Endothelial cell of umbilical vein (primary cell): ENCODE results near the gene XKR8. TPM values are rescaled to one million over a fixed set of nuclear protein-coding genes. Genes with fewer than 3 reads are reported as not detected.

Source experiments
- BruUV-seq: library from RNA; stranded (reverse); fragments of 400-500 nt; replicated peaks from 2 replicates; lab custom pipeline; 2021; lab: Mats Ljungman, UMichigan
- CTCF ChIA-PET: fragments of 300-600, 350-600 bp; sonication (Branson Sonifier 250); formaldehyde crosslinking; loops from one replicate; lab custom pipeline; 2021; ENCODE audit warnings: antibody characterized with exemption, inconsistent platforms; lab: Charles Lee
- POLR2A ChIA-PET: fragments of 300-600, 350-600 bp; sonication (Branson Sonifier 250); formaldehyde crosslinking; loops from one replicate; lab custom pipeline; 2021; ENCODE audit warnings: antibody characterized with exemption, inconsistent platforms; lab: Charles Lee
- DNase-seq: peaks from one replicate; pipeline ENCODE4 v3.0.0-alpha.2; 2011; ENCODE audit warnings: low read depth, low spot score
- FAIRE-seq: peaks from 2 replicates; lab custom pipeline; 2011; peaks lifted over from hg19 to GRCh38; lab: Jason Lieb, UNC
- H2AFZ ChIP-seq: 2 replicates; pipeline ENCODE4 v1.6.0; 2012; ENCODE audit warnings: low read depth, low read length, control low read depth, inconsistent platforms
- H3K27ac ChIP-seq: 2 replicates; pipeline ENCODE4 v1.5.1; 2011; ENCODE audit warnings: low read depth, mild to moderate bottlenecking, control low read depth, low read length, moderate library complexity; ENCODE audit not compliant: insufficient read depth
- H3K27me3 ChIP-seq, 2 experiments: 2 replicates each; pipeline versions ENCODE4 v1.6.0 to v1.6.1; 2011; ENCODE audit warnings: low read length in 2 of 2, mixed read lengths in 1 of 2; ENCODE audit not compliant: control insufficient read depth in 2 of 2, insufficient read depth in 2 of 2
- H3K36me3 ChIP-seq, 2 experiments: 2 replicates in 1 of 2; 3 replicates in 1 of 2; pipeline ENCODE4 v1.5.1; 2011; ENCODE audit warnings: low read length in 2 of 2, mild to moderate bottlenecking in 1 of 2, moderate library complexity in 1 of 2; ENCODE audit not compliant: control insufficient read depth in 2 of 2, insufficient read depth in 2 of 2; ENCODE audit errors: extremely low read depth in 1 of 2
- H3K4me1 ChIP-seq: 3 replicates; pipeline ENCODE4 v1.5.1; 2011; ENCODE audit warnings: mild to moderate bottlenecking, low read length; ENCODE audit not compliant: control insufficient read depth, insufficient read depth; ENCODE audit errors: extremely low read depth
- H3K4me2 ChIP-seq: 2 replicates; pipeline ENCODE4 v1.6.1; 2011; ENCODE audit warnings: low read length, control low read depth, mixed read lengths; ENCODE audit not compliant: insufficient read depth
- H3K4me3 ChIP-seq, 3 experiments: fragments of 200-600 bp in 1 of 3; sonication (generic), shearing (Covaris generic) in 1 of 3; replicated peaks in 1 of 3; 2 replicates each; pipeline ENCODE4 v1.5.1; 2011 to 2016; ENCODE audit warnings: control low read depth in 3 of 3, low read length in 3 of 3, mild to moderate bottlenecking in 2 of 3, inconsistent platforms in 1 of 3, low read depth in 1 of 3, moderate library complexity in 1 of 3; ENCODE audit not compliant: insufficient read depth in 1 of 3
- H3K79me2 ChIP-seq: 2 replicates; pipeline ENCODE4 v1.6.0; 2012; ENCODE audit warnings: low read length, inconsistent platforms; ENCODE audit not compliant: control insufficient read depth, insufficient read depth
- H3K9ac ChIP-seq: replicated peaks from 2 replicates; pipeline ENCODE3; 2011; ENCODE audit warnings: low read length, control low read depth; ENCODE audit not compliant: insufficient read depth; ENCODE audit errors: extremely low read depth
- H3K9me1 ChIP-seq: replicated peaks from 3 replicates; pipeline ENCODE4 v1.6.0; 2011; ENCODE audit warnings: mild to moderate bottlenecking, low read length; ENCODE audit not compliant: control insufficient read depth, insufficient read depth; ENCODE audit errors: extremely low read depth
- H3K9me3 ChIP-seq: replicated peaks from 2 replicates; pipeline ENCODE4 v1.5.1; 2012; ENCODE audit warnings: low read length, inconsistent platforms; ENCODE audit not compliant: control insufficient read depth, insufficient read depth
- H4K20me1 ChIP-seq: replicated peaks from 2 replicates; pipeline ENCODE3; 2011; ENCODE audit warnings: mild to moderate bottlenecking, low read length; ENCODE audit not compliant: control insufficient read depth, insufficient read depth; ENCODE audit errors: extremely low read depth
- CTCF ChIP-seq, 2 donors: IDR thresholded peaks; 1 replicate in 1 of 2; 2 replicates in 1 of 2; pipeline ENCODE4 v1.5.1; 2011; ENCODE audit warnings: low read length in 2 of 2, mild to moderate bottlenecking in 2 of 2, moderate library complexity in 2 of 2, control low read depth in 1 of 2, inconsistent platforms in 1 of 2, low read depth in 1 of 2; ENCODE audit not compliant: insufficient read depth in 1 of 2; ENCODE audit errors: extremely low read depth in 1 of 2
- EZH2 ChIP-seq: IDR thresholded peaks from 2 replicates; pipeline ENCODE4 v1.6.1; 2012; ENCODE audit warnings: borderline replicate concordance, low read depth, mild to moderate bottlenecking, moderate library complexity, low read length, inconsistent platforms; ENCODE audit not compliant: severe bottlenecking
- FOS ChIP-seq: IDR thresholded peaks from 2 replicates; pipeline ENCODE4 v1.6.1; 2011; ENCODE audit warnings: mild to moderate bottlenecking, low read length, moderate library complexity, borderline replicate concordance; ENCODE audit not compliant: insufficient read depth
- GATA2 ChIP-seq: IDR thresholded peaks from 2 replicates; pipeline ENCODE4 v1.7.0; 2011; ENCODE audit warnings: low read depth, mild to moderate bottlenecking, moderate library complexity, mixed read lengths, low read length; ENCODE audit not compliant: insufficient read length, insufficient read depth
- JUN ChIP-seq: IDR thresholded peaks from 2 replicates; pipeline ENCODE4 v1.6.1; 2011; ENCODE audit warnings: borderline replicate concordance, low read depth; ENCODE audit not compliant: insufficient read length, insufficient read depth
- MAX ChIP-seq: IDR thresholded peaks from 2 replicates; pipeline ENCODE4 v1.6.1; 2011; ENCODE audit not compliant: insufficient read depth, insufficient read length
- MYC ChIP-seq: IDR thresholded peaks from one replicate; pipeline ENCODE4 v1.6.1; 2011; ENCODE audit warnings: mild to moderate bottlenecking, low read depth, low read length
- POLR2A ChIP-seq: IDR thresholded peaks from 2 replicates; pipeline ENCODE4 v1.6.1; 2012; ENCODE audit warnings: low read depth, mild to moderate bottlenecking, control low read depth, low read length
- POLR2AphosphoS5 ChIP-seq: IDR thresholded peaks from 2 replicates; pipeline ENCODE4 v1.6.1; 2012; ENCODE audit warnings: low read depth, mild to moderate bottlenecking, control low read depth, low read length, moderate library complexity; ENCODE audit not compliant: insufficient read depth
- dilution Hi-C: fragments of 300-500 bp; cut with MboI; formaldehyde crosslinking; loops from one replicate; pipeline ENCODE4 v1.15.0; 2019; ENCODE audit warnings: low sequenced_read_pairs; ENCODE audit not compliant: extremely low pct_ligation_motif_present
- intact Hi-C: fragments of 100-400 bp; cut with micrococcal nuclease; formaldehyde crosslinking; loops from one replicate; pipeline ENCODE4 v1.10.0; 2022
- polyA plus RNA-seq, 4 experiments: library from polyadenylated mRNA; depleted of rRNA in 3 of 4; stranded (reverse) in 3 of 4; unstranded in 1 of 4; fragments of >200 nt; gene quantifications; 2 replicates each; pipeline versions ENCODE4 v1.2.1 to v1.2.3, GENCODE V29; 2011 to 2012; ENCODE audit warnings: missing spikeins in 1 of 4
- total RNA-seq: library from RNA; stranded (reverse); gene quantifications from 2 replicates; pipeline ENCODE4 v1.2.3, GENCODE V29; 2021

Gene XKR8
- total and polyA plus RNA-seq, 2 donors (not counting 3 experiments of a cell fraction or from before 2014, with no cell fraction given): 10.0 to 13.1 TPM

- Histone ChIP-seq H2AFZ (no peak overlapping the region), H3K4me3 (no peak overlapping the region), H3K36me3 (no peaks in the 10 kb centered on the region), H3K27me3 (no peaks in the 10 kb centered on the region), H3K9me3 (no peaks in the 10 kb centered on the region), H3K9me1 (no peaks in the 10 kb centered on the region), H3K9ac (no peak overlapping the region), H3K4me2 (no peak overlapping the region), H3K79me2 (no peaks in the 10 kb centered on the region), H3K4me1 (peaks cover 18% of the 10 kb centered on the region), H4K20me1 (no peaks in the 10 kb centered on the region), H3K27ac (no peak overlapping the region)
- TF ChIP-seq EZH2 (no peak), POLR2A (no peak), CTCF (IDR thresholded peaks at IDR 0.05; ENCODE audit: extremely low read depth in 1 of 2, insufficient read depth in 1 of 2, low read depth in 1 of 2, low read length in 2 of 2) (no peak), POLR2AphosphoS5 (no peak), MAX (no peak), FOS (no peak), MYC (no peak), JUN (no peak), GATA2 (no peak)
- ChIA-PET POLR2A (no interaction called here), CTCF (interaction anchor here (1.5 kb wide), 1 partner anchor 18 kb away, joined by 5 read pairs; no protein-coding TSS in a partner anchor)
- BruUV-seq: no TSS peak
- dilution Hi-C loops: no loop called here
- DNase-seq (no peak), FAIRE-seq (no peak)
- intact Hi-C loops: no loop called here
Observed at GRCh38 chr1:27958513-27958912, 1.3 kb upstream of the XKR8 start.
